Stimulated activated memory B cell treated with anti-CD40 and anti-IgM and Interleukin-4, amounts not matched to agents 10 μg/mL and 1 μg/mL and 100 μg/mL, for 72 hours (primary cell): ENCODE data around the gene HOXD4.

Source experiments
- ATAC-seq: fragments of 150-1000 bp; cut with Tn5 transposase; 2 replicates; pipeline ENCODE4 v1.10.0; 2021
- H3K27ac Mint-ChIP-seq: one replicate; pipeline ENCODE4 v1.8.0; 2022; ENCODE audit warnings: mild to moderate bottlenecking, mixed read lengths
- H3K27me3 Mint-ChIP-seq: one replicate; pipeline ENCODE4 v1.8.0; 2022; ENCODE audit warnings: mixed read lengths
- H3K36me3 Mint-ChIP-seq: one replicate; pipeline ENCODE4 v1.8.0; 2022; ENCODE audit warnings: mixed read lengths
- H3K4me1 Mint-ChIP-seq: one replicate; pipeline ENCODE4 v1.8.0; 2022; ENCODE audit warnings: mixed read lengths
- H3K4me3 Mint-ChIP-seq: one replicate; pipeline ENCODE4 v1.8.0; 2022; ENCODE audit warnings: mild to moderate bottlenecking, moderate library complexity, mixed read lengths
- H3K9me3 Mint-ChIP-seq: one replicate; pipeline ENCODE4 v1.8.0; 2022; ENCODE audit warnings: mixed read lengths

Gene HOXD4

DNA sequence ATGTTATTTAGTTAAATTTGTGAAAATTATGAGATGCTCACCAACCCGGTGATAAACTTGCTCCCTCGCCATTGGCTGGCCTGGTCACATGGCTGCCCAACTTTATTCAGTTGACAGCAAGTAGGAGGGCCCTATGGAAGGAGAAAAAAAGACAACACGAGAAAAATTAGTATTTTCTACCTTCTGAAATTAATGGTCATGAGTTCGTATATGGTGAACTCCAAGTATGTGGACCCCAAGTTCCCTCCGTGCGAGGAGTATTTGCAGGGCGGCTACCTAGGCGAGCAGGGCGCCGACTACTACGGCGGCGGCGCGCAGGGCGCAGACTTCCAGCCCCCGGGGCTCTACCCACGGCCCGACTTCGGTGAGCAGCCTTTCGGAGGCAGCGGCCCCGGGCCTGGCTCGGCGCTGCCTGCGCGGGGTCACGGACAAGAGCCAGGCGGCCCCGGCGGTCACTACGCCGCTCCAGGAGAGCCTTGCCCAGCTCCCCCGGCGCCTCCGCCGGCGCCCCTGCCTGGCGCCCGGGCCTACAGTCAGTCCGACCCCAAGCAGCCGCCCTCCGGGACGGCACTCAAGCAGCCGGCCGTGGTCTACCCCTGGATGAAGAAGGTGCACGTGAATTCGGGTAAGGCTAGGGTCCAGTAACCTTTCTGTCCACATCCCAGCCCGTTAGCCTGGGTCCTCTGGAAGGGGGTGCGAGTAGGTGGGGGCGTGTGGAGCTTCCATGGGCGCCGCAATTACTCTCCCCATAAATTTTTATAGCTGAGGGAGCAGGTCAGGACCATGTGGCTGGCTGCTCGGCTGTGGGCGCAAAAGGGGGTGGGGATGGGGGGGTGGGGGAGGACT is at the start of gene HOXD4:
HOXD4 (plus strand) TSS at position 109 of the 846 bp plus-strand sequence; CDS start at position 193, 84 bp downstream.
- H3K27me3 Mint-ChIP-seq, result peaks cover 100% of the 10 kb centered on the region
- no peaks in the 10 kb centered on the region for H3K9me3 Mint-ChIP-seq
- no peak for ATAC-seq
- H3K36me3 Mint-ChIP-seq, result no peaks in the 10 kb centered on the region
- no peak within 1 kb of the TSS for H3K27ac Mint-ChIP-seq
- H3K4me3 Mint-ChIP-seq, result no peak within 1 kb of the TSS
- no peaks in the 10 kb centered on the region for H3K4me1 Mint-ChIP-seq

DNA sequence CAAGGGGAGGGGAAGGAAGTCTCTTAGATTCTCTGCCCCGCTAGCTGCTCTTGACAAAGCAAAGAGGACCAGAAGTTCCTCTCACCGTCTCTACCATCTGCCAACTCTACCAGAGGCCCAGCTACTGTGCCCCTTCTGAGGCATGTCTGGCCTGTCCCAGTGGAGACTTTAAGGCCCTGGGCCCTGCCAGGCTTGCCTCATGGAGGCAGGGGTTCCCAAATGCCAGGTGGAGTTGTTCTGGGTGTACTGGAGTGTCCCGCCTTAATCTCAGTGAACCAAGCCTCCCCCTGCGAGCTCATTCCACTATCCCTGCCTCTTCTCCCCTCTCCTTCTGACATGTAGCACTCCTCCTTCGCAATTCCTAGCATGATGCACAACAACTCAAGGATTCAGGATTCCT is 49.5 kb upstream of the HOXD4 start:
- H3K27me3 Mint-ChIP-seq, result peaks cover 96% of the 10 kb centered on the region
- H3K4me1 Mint-ChIP-seq, result peaks cover 19% of the 10 kb centered on the region
- H3K9me3 Mint-ChIP-seq, result peaks cover 4% of the 10 kb centered on the region
- ATAC-seq, result no peak
- H3K27ac Mint-ChIP-seq, result no peak overlapping the region
- no peak overlapping the region for H3K4me3 Mint-ChIP-seq
- no peaks in the 10 kb centered on the region for H3K36me3 Mint-ChIP-seq

DNA sequence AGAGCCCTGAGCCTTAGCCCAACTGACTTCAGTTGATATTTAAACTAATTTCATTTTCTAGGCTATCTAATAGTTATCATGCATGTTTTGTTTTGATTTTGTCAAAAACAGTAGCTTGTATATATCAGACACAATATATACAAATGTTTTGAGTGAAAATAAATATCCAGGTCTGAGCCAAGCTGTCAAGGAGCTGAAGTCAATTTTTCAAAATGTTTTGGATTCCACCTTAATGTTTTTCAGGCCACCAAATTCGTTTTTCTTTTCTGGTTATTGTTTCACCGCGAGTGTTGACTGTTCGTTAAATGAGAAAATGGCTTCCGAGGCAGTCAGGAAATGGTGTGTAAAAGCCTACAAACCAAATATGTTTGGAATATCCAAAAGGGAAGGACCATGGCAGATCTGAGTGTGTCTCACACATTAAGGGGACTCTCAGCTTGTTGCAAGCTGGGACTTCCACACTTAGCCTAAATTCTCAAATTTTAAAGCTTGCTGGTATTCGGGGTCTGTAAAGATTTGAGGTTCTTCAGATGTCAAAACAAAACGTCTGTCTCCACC is 49.0 kb upstream of the HOXD4 start:
- Mint-ChIP-seq H3K27ac (no peak overlapping the region), H3K4me3 (no peak overlapping the region)
- no peak for ATAC-seq

DNA sequence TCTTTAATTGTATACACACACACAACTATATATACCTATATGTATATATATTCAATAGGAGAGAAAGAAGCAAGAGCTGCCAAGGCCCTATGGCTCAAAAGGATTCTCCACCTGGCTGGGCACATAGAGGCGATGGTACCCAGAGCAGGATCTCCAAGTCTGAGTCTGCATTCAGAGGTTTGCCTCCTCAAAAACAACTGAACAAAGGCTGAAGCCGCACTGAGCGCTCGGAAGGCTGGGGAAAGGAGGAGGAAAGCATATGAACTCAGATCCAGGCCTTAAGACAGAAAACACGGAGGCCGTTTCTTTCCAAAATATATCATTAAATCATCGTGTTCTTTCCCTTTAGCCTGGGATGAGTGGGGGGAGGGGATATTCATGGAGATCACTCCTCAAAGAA is 48.2 kb upstream of the HOXD4 start:
- no peak overlapping the region for H3K4me3 Mint-ChIP-seq
- H3K9me3 Mint-ChIP-seq, result peaks cover 4% of the 10 kb centered on the region
- no peak for ATAC-seq
- H3K27ac Mint-ChIP-seq, result no peak overlapping the region
- no peaks in the 10 kb centered on the region for H3K36me3 Mint-ChIP-seq
- H3K4me1 Mint-ChIP-seq, result peaks cover 8% of the 10 kb centered on the region
- H3K27me3 Mint-ChIP-seq, result peaks cover 83% of the 10 kb centered on the region

More for the DNA sequence above, 49.0 kb upstream of the HOXD4 start:
- peaks cover 91% of the 10 kb centered on the region for H3K27me3 Mint-ChIP-seq
- peaks cover 14% of the 10 kb centered on the region for H3K4me1 Mint-ChIP-seq
- no peaks in the 10 kb centered on the region for H3K36me3 Mint-ChIP-seq
- H3K9me3 Mint-ChIP-seq, result peaks cover 4% of the 10 kb centered on the region

DNA sequence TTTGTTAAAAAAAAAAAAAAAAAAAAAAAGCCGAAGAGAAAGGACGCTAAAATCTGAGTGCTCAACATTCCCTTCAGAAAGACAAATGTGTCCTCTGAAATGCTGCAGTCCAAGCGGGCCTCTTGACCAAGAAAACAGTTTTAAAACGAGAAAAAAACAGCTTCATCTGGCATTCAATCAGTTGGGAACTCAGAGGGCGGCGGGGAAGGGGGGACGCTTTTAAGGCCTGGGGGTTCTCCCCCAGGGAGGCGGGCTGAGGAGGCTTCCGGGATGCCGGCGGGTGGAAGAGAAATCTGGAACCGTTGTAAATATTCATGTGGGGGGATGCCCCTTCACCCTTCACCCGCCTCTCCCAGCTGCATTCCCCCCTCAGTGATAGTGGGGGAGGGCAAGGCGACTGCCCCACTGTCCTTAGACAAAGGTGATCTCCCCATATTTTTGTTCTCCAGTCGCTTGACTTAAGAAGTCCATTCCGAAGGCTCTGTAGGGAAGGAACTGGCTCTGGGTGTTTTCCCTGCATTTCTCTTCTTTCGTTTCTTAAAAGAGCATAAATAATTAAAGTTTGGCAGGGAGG is 47.5 kb upstream of the HOXD4 start:
- no peak overlapping the region for H3K27ac Mint-ChIP-seq
- no peak overlapping the region for H3K4me3 Mint-ChIP-seq
- peaks cover 8% of the 10 kb centered on the region for H3K4me1 Mint-ChIP-seq
- no peaks in the 10 kb centered on the region for H3K36me3 Mint-ChIP-seq
- peaks cover 80% of the 10 kb centered on the region for H3K27me3 Mint-ChIP-seq
- ATAC-seq, result no peak
- peaks cover 4% of the 10 kb centered on the region for H3K9me3 Mint-ChIP-seq

DNA sequence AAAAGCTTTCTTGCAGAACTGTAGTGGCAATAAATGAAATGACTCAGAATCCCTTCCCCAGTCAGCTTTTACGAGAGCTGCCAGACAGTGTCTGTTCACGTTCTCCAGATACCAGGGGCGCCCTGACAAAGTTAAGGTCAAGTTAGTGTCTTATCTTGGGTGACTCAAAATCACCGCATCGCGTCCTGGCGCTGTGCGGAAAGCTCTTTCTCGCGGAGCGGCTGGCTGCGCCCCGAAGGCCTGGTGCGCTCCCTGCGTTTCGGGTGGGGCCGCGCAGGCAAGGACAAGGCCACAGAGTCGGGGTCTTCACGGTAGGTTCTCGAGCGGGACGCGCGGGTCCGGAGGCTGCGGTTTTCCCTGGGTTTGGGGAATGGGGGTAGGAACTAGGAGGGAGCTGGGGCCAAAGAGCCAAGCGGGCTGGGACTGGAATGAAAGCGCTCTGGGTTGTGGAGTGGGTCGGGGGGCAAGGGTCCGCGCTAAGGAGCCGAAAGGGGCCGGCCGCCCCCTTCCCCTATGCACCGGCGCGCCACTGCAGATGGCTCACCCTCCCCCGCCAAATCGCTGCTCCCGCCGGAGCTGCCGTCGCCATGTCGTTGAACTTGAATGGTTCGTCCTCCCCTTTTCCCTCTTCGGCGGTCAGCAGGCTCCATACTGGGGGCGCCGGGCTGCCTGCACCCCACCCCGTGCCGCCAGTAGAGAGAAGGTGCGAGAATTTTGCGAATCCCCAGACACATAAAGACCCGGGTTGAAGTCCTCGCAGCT is 46.9 kb upstream of the HOXD4 start:
- ATAC-seq, result no peak
- Mint-ChIP-seq H3K4me1 (peaks cover 8% of the 10 kb centered on the region), H3K27me3 (peaks cover 80% of the 10 kb centered on the region), H3K9me3 (peaks cover 4% of the 10 kb centered on the region), H3K27ac (no peak overlapping the region), H3K4me3 (no peak overlapping the region), H3K36me3 (no peaks in the 10 kb centered on the region)

DNA sequence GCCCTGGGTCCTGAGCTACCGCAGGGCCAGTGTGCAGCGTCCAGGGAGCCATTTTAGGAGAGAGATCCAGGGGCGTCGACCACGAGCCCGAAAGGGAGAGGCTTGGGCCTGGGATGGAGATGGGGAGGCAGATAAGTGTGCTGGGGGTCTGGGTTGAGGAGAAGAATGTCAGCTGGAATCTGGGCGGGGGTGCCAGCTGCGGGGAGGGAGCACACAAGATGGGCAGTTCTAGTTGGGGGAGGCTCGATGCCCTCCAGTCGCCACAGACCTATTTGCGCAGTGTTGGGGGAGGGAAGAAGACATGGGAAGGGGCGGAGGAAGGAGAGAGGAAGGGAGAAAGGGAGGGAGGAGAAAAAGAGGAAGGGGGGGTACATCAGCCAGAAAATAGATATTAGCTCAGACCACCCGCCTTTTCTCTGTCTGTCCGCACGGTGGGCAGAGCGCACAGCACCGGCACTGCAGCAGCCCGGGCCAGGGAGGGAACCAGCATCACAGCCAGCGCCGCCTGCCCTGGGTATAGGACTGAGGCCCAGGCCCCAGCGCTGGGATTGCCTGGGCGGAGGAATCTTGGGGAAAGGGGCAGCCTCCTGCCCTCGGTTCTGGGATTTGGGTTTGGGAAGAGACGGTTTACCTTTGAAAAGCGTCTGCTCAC is 46.1 kb upstream of the HOXD4 start:
- no peaks in the 10 kb centered on the region for H3K36me3 Mint-ChIP-seq
- H3K9me3 Mint-ChIP-seq, result peaks cover 4% of the 10 kb centered on the region
- H3K27me3 Mint-ChIP-seq, result peaks cover 79% of the 10 kb centered on the region
- ATAC-seq, result no peak
- H3K4me1 Mint-ChIP-seq, result peaks cover 8% of the 10 kb centered on the region
- H3K4me3 Mint-ChIP-seq, result no peak overlapping the region
- no peak overlapping the region for H3K27ac Mint-ChIP-seq

DNA sequence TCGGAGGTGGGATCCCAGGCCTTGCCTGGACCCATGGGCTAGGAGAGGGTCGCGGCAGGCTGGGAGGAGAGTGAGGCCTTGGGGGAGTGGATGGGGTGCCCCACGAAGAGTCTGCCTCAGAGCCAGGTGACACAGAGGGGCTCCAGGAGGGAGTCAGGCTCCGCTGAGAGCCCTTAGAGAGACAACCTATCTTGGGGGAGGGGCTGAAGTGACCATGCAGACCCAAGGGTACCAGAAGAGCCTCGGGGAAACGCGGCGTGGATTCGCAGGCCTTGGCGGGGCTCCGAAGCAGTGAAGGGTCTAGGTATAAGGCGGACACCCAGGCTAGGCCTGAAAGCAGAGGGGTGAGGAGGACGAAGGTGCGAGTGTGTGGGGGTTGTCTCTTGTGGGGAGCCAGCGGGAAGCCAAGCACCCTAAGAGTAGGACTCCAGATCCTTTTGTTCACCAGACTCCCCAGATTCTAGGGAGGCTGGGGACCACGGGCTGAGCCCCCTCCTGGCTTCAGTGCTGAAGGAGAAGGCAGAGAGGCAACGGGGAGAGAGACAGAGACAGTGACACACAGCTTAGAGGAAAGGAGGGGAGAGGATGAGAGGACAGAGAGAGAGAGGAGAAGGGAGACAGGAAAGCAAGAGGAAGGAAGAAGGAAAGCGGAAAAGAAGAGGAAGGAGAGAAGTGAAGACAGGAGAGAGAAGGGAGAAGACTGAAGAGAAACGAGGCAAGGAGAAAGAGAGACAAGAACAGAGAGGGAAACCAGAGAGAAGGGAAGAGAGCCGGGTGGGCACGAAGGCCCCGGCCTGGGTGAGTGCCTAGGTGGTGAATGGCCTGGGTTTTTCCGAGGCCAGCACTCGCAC is 45.4 kb upstream of the HOXD4 start:
- ATAC-seq, result no peak
- Mint-ChIP-seq H3K27me3 (peaks cover 77% of the 10 kb centered on the region), H3K27ac (no peak overlapping the region), H3K4me3 (peak overlapping the region; percentile 5), H3K9me3 (peaks cover 4% of the 10 kb centered on the region), H3K36me3 (no peaks in the 10 kb centered on the region), H3K4me1 (peaks cover 8% of the 10 kb centered on the region)

DNA sequence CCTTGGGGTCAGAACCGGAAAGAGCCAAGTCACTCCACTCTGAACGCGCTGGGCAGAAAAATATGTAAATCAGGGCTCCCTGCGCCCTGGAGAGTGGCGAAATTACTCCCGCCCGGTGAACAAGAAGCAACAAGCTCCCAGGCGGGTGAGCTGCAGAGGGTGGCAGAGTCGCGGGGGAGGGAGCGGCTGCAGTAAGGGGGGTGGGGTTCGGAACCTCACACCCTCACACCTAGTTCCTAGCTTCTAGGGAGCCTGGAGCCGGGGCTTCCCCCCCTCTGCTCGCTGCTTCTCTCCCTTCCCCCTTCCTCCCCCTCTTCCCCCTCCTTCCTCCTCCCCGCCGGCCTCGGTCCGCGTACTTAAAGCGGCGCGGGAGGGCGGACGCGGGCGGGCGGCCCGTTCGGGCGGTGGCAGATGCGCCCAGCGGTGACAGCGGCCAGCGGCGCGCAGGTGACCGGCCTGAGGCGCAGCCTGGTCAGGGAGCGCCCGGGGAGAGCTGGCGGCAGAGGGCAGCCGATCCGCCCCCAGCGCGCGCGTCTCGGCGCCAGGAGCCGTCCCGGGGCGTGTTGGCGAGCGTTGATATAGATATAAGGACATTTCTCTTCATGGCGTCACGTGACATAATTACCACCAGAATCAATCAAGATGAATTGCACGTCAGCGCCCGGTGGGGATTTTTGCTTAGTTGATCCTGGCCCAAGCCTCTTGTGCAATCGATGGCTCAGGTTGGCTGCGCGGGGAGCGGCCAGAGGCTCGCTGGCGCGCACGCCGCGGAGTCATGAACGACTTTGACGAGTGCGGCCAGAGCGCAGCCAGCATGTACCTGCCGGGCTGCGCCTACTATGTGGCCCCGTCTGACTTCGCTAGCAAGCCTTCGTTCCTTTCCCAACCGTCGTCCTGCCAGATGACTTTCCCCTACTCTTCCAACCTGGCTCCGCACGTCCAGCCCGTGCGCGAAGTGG is 44.5 kb upstream of the HOXD4 start, which contains the start of gene HOXD11:
HOXD11 (plus strand) TSS at position 700 of the 959 bp plus-strand sequence; CDS start at position 776, 76 bp downstream.
- H3K36me3 Mint-ChIP-seq, result no peaks in the 10 kb centered on the region
- peaks cover 12% of the 10 kb centered on the region for H3K4me1 Mint-ChIP-seq
- ATAC-seq, result no peak
- H3K9me3 Mint-ChIP-seq, result peaks cover 4% of the 10 kb centered on the region
- H3K27ac Mint-ChIP-seq, result no peak within 1 kb of the TSS
- H3K4me3 Mint-ChIP-seq, result peak within 1 kb of the TSS; percentile 5
- H3K27me3 Mint-ChIP-seq, result peaks cover 77% of the 10 kb centered on the region

DNA sequence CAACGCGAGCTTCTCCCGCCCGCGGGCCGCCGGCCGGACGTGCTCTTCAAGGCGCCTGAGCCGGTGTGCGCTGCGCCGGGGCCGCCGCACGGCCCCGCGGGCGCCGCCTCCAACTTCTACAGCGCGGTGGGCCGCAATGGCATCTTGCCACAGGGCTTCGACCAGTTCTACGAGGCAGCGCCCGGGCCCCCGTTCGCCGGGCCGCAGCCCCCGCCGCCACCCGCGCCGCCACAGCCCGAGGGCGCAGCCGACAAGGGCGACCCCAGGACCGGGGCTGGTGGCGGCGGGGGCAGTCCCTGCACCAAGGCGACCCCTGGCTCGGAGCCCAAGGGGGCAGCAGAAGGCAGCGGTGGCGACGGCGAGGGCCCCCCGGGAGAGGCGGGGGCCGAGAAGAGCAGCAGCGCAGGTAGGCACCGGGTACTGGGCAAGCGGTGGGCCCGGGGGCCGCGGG is 43.6 kb upstream of the HOXD4 start:
- H3K4me3 Mint-ChIP-seq, result no peak overlapping the region
- no peak overlapping the region for H3K27ac Mint-ChIP-seq
- ATAC-seq, result no peak
- peaks cover 77% of the 10 kb centered on the region for H3K27me3 Mint-ChIP-seq
- H3K4me1 Mint-ChIP-seq, result peaks cover 12% of the 10 kb centered on the region
- no peaks in the 10 kb centered on the region for H3K36me3 Mint-ChIP-seq
- H3K9me3 Mint-ChIP-seq, result peaks cover 4% of the 10 kb centered on the region

DNA sequence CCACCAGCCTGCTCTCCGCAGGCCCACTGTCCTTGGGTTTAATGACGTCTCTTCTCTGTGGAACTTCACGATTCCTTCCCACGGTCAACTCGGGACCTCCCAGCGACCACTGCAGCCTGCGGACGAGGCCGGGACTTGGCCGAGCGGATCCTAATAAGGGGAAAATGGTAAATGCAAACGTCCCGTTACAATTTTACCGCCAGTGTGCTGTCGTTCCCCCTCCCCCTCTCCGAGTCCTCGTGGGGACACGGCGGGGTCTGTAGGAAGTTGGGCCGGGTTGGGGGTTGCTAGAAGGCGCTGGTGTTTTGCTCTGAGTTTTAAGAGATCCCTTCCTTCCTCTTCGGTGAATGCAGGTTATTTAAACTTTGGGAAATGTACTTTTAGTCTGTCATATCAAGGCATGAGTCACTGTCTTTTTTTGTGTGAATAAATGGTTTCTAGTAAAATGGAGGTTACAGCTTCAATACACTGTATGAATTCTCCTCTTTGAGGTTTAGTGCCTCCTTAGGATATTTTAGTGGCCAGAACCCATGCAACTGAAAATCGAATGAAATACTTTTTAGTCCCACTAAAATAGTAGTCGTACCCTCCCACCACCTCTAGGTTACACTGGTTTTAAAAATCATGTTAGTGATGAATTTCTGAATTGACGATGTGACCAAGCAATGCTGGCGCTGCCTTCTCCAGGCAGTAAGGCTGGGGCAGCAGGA is 42.0 kb upstream of the HOXD4 start:
- no peak for ATAC-seq
- H3K27me3 Mint-ChIP-seq, result peaks cover 75% of the 10 kb centered on the region
- no peaks in the 10 kb centered on the region for H3K36me3 Mint-ChIP-seq
- no peak overlapping the region for H3K4me3 Mint-ChIP-seq
- H3K4me1 Mint-ChIP-seq, result peaks cover 12% of the 10 kb centered on the region
- H3K27ac Mint-ChIP-seq, result no peak overlapping the region
- H3K9me3 Mint-ChIP-seq, result peaks cover 4% of the 10 kb centered on the region

DNA sequence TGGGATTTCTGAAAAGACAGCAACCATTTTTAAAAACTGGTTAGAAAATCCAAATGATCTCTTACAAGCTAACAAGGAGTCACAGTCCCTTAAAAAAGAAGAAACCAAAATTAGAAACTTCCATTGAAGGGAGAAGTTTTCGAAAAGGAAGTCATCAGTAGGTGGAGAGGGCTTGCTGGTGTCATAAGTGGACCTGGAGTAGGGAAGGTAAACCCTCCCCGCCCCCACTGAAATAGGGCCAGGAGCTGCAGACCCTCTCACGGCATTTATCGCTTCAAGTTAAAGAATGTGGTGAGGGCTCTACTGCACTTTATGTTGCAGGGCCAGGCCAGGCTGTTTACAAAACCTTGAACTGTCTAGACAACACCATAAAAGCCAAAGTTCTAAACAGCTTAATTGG is 41.4 kb upstream of the HOXD4 start:
- no peak overlapping the region for H3K27ac Mint-ChIP-seq
- no peak for ATAC-seq
- peaks cover 12% of the 10 kb centered on the region for H3K4me1 Mint-ChIP-seq
- peaks cover 4% of the 10 kb centered on the region for H3K9me3 Mint-ChIP-seq
- H3K4me3 Mint-ChIP-seq, result no peak overlapping the region
- peaks cover 75% of the 10 kb centered on the region for H3K27me3 Mint-ChIP-seq
- no peaks in the 10 kb centered on the region for H3K36me3 Mint-ChIP-seq
